OCI-LY3 (cell line): ENCODE results near the gene BMPR1B.

Source experiments
- CTCF ChIP-seq: fragments of 200-600, 300-600 bp; sonication (generic); IDR thresholded peaks from 2 replicates; pipeline ENCODE4 v1.5.1; 2014; ENCODE audit warnings: antibody characterized with exemption, low read length, low read depth
- EZH2phosphoT487 ChIP-seq: fragments of 200-600 bp; shearing (Covaris generic); IDR thresholded peaks from 2 replicates; pipeline ENCODE4 v1.6.1; 2018; ENCODE audit warnings: antibody characterized with exemption, mixed run types, low read depth

DNA sequence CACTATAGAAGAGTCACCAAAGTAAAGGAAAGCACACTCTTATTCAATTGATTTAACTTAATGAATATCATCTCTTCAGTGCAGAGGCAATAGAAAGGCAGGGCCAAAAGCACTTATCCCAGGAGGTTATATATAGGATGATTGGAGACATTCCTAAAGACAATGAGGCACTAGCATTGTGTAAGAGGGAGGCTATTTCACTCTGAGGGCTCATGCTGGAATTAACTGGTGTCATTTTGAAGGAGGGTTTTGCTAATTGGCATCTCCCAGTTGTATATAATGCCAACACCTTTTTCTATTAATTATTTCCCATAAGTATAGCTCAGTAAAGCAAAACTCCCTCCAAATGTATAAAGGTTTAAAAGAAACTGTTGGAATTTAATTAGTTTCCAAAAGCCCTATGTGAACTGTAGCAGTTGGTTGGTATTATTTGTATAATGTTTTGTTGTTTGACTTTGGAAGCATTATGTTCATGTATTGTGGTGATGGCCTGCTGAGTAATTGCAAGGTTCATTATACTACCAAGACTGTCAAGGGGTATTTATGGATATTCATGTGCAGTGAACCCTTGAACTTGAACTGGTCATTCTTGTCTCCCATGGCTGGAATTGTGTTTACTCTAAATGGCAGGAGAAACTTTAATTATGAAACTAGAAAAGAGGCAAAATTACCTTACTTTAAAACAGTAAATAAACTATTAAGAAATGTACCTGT lies 270.3 kb downstream of the BMPR1B start:
- no peak for TF ChIP-seq CTCF
- TF ChIP-seq EZH2phosphoT487 = no peak
